ENCODE measurements around the gene NCS1.

NCS1 gene

GRCh38 chr9:130189840-130190239 lies 17.6 kb downstream of the NCS1 start:
- TF ChIP-seq CTCF (conservative IDR thresholded peaks at IDR 0.05), result no peak
- no peak overlapping the region for H3K27ac ChIP-seq

- H3K27ac ChIP-seq, result no peak overlapping the region
- TF ChIP-seq CTCF (conservative IDR thresholded peaks at IDR 0.05), result no peak
Measured at GRCh38 chr9:130191068-130191748, 19.0 kb downstream of the NCS1 start.

GRCh38 chr9:130191749-130192120 lies 19.5 kb downstream of the NCS1 start:
- no peak for TF ChIP-seq CTCF (conservative IDR thresholded peaks at IDR 0.05)
- H3K27ac ChIP-seq, result no peak overlapping the region

DNA sequence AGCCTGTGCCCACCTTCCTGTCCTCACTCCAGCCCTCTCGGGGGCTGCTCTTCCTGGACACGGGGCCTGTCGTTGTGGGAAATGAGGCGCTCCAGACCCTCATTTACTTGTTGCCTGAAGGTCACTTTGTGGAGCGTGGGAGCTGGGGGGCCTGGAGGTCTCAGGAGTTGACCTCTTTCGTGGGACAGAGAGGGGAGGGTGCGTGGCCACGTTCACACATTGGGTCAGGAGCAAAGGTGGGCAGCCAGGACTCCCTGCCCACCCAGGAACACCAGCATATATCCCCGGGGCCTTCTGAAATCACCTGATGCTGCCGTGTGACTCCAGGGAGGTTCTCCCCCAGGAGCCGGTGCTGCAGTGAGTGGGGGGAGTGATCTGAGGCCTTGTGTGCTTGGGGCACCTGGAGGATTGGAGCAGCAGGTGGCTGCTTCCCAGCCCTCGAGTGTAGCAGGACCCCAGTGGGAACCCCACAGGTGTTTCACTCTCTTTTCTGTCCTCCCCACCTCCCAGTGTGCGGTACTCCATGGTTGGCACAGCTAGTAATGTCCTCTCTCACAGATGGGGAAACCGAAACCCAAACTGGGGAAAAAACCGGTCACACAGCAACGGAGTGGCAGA lies 20.3 kb downstream of the NCS1 start:
- no peak overlapping the region for H3K27ac ChIP-seq

GRCh38 chr9:130193103-130193502 lies 20.9 kb downstream of the NCS1 start:
- no peak for TF ChIP-seq CTCF (conservative IDR thresholded peaks at IDR 0.05)
- H3K27ac ChIP-seq, result no peak overlapping the region

More for the DNA sequence above, 20.3 kb downstream of the NCS1 start:
- TF ChIP-seq CTCF (conservative IDR thresholded peaks at IDR 0.05), result no peak

- TF ChIP-seq CTCF (conservative IDR thresholded peaks at IDR 0.05), result no peak
- no peak overlapping the region for H3K27ac ChIP-seq
Measured at GRCh38 chr9:130193531-130194377, 21.6 kb downstream of the NCS1 start.

DNA sequence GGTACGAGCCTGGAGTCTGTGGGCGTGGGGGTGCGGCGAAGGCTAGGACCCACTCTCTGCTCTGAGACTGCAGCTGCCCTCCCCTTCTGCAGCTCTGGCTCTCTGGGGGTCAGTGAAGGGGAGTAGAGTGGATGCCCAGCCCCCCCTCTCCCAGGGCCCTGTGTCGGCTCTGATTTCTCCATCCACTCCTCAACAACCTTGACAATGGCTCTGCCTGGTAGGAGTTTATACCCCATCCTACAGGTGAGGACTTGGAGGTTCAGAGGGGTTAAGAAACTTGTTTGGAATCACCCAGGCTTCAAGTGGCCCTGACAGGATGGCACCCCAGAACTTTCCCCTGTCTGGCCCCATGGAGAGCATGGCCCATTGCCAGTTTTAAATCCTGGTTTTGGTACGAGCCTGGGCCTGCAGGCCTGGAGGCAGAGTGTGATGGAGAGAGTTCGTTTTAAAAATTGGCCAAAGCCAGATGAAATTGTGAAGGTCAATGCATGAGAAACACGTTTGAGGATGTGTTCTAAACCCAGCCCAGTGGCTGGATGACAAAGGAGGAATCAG lies 22.3 kb downstream of the NCS1 start:
- H3K27ac ChIP-seq, result no peak overlapping the region
- no peak for TF ChIP-seq CTCF (conservative IDR thresholded peaks at IDR 0.05)

Data from VCaP (cell line).